K562 (cell line): ENCODE measurements around the gene AQP2. TPM values are rescaled to one million over a fixed set of nuclear protein-coding genes. Genes with fewer than 3 reads are reported as not detected.

Experiments
- JUND ChIP-seq, 2 experiments: IDR thresholded peaks; 2 replicates in 1 of 2; 3 replicates in 1 of 2; pipeline ENCODE4 v1.6.1; 2011; ENCODE audit warnings: borderline replicate concordance in 2 of 2, low read depth in 2 of 2, low read length in 2 of 2, improper control_type of control experiment in 1 of 2, missing biosample characterization in 1 of 2, missing genetic modification characterization in 1 of 2, missing genetic modification reagents in 1 of 2
- KAT8 ChIP-seq: fragments of 450-650 bp; IDR thresholded peaks from 2 replicates; pipeline ENCODE4 v1.6.1; 2016; ENCODE audit warnings: low read depth, mild to moderate bottlenecking
- POLR3G ChIP-seq: IDR thresholded peaks from 2 replicates; pipeline ENCODE4 v1.6.1; 2011; ENCODE audit not compliant: insufficient read length, insufficient replicate concordance; ENCODE audit errors: extremely low read depth
- PRDM10 ChIP-seq: fragments of 450-650 bp; IDR thresholded peaks from 2 replicates; pipeline ENCODE4 v1.6.1; 2018; ENCODE audit not compliant: partially characterized antibody
- RAD21 ChIP-seq, 2 experiments: fragments of 250-450 bp in 1 of 2; fragments of 450-650 bp in 1 of 2; sonication (Bioruptor Pico) in 1 of 2; formaldehyde crosslinking in 1 of 2; IDR thresholded peaks in 1 of 2; conservative IDR thresholded peaks in 1 of 2; 2 replicates each; pipeline versions ENCODE4 v1.4.0 to v1.8.0; 2020 to 2022; ENCODE audit warnings: mild to moderate bottlenecking in 2 of 2, moderate library complexity in 1 of 2
- RREB1 ChIP-seq: fragments of 250-450 bp; sonication (Bioruptor Pico); IDR thresholded peaks from 2 replicates; pipeline ENCODE4 v1.4.0; 2020
- SAFB ChIP-seq: fragments of 200-400 bp; formaldehyde crosslinking; IDR thresholded peaks from 2 replicates; pipeline ENCODE4 v1.6.1; 2017; ENCODE audit warnings: low read depth, low read length, borderline replicate concordance
- SRF ChIP-seq, 2 experiments: fragments of 250-450, 450-650 bp in 1 of 2; sonication (Bioruptor Pico) in 1 of 2; sonication (generic) in 1 of 2; formaldehyde crosslinking; IDR thresholded peaks; 2 replicates each; pipeline versions ENCODE4 v1.5.0 to v1.5.1; 2020 to 2022; ENCODE audit warnings: mild to moderate bottlenecking in 1 of 2, missing genetic modification reagents in 1 of 2
- TAF1 ChIP-seq: IDR thresholded peaks from 2 replicates; pipeline ENCODE4 v1.6.1; 2011; ENCODE audit warnings: mild to moderate bottlenecking, low read length, moderate library complexity; ENCODE audit not compliant: insufficient read depth, control insufficient read depth, severe bottlenecking; ENCODE audit errors: extremely low read depth
- TAF15 ChIP-seq: fragments of 200-400 bp; formaldehyde crosslinking; IDR thresholded peaks from 2 replicates; pipeline ENCODE4 v1.6.1; 2017; ENCODE audit warnings: mild to moderate bottlenecking, low read depth, low read length, moderate library complexity
- ZBTB49 ChIP-seq: sonication (generic); formaldehyde crosslinking; IDR thresholded peaks from 2 replicates; pipeline ENCODE4 v1.8.0; 2022; ENCODE audit warnings: missing genetic modification reagents, mild to moderate bottlenecking, borderline replicate concordance
- ZNF134 ChIP-seq: fragments of 250-450 bp; sonication (Bioruptor Pico); conservative IDR thresholded peaks from 2 replicates; pipeline ENCODE4 v1.4.0; 2020
- polyA plus RNA-seq, 8 experiments: library from polyadenylated mRNA; depleted of rRNA in 4 of 8; stranded (reverse) in 5 of 8; unstranded in 3 of 8; fragments of >200 nt; fragmentation: Nextera tagmentation in 2 of 8; fragmentation: Illumina TruSeq in 1 of 8; extraction: Ambion mirVana in 2 of 8; extraction: Trizol in 1 of 8; gene quantifications; 2 replicates each; pipeline versions ENCODE4 v1.2.1 to v1.2.3, GENCODE V29; 2011 to 2014; ENCODE audit warnings: inconsistent platforms in 1 of 8, missing spikeins in 1 of 8
- total RNA-seq, 7 experiments: library from RNA; depleted of rRNA in 6 of 7; stranded (reverse); fragments of >200 nt in 6 of 7; fragmentation: Illumina TruSeq in 2 of 7; extraction: Trizol in 2 of 7; gene quantifications; 2 replicates each; pipeline versions ENCODE4 v1.2.1 to v1.2.3, GENCODE V29; 2011 to 2021; ENCODE audit warnings: low replicate concordance in 1 of 7

AQP2 gene
- total and polyA plus RNA-seq, 9 of the 15 experiments (the other 6 are each of a cell fraction or from before 2014, with no cell fraction given) = not detected

- TF ChIP-seq TAF15 (no peak), PRDM10 (peak; percentile 34), RREB1 (CRISPR knock-in tag) (0 out of 2 replicates have a peak, but pooled peaks have one; percentile 18), RAD21 (CRISPR knock-in tag; conservative IDR thresholded peaks at IDR 0.05 in 1 of 2, IDR thresholded peaks at IDR 0.05 in 1 of 2) (peak; percentile 87 to 93), KAT8 (no peak), SAFB (peak; percentile 77; the same call in 1 of the 2 replicates), ZNF134 (CRISPR knock-in tag) (no peak), ZBTB49 (CRISPR knock-in tag) (no peak), JUND (IDR thresholded peaks at IDR 0.05; ENCODE audit: borderline replicate concordance, low read depth, low read length) (peak; percentile 40; the same call in 1 of the 2 replicates), JUND (tag; IDR thresholded peaks at IDR 0.05; ENCODE audit: borderline replicate concordance, low read depth, low read length) (no peak; the same call in 2 of the 3 replicates), POLR3G (no peak), TAF1 (no peak), SRF (CRISPR knock-in tag; IDR thresholded peaks at IDR 0.05) (0 out of 4 replicates have a peak, but pooled peaks of 1 of the 2 experiments have one; percentile 63)
Measured at GRCh38 chr12:49967042-49967776, 16.7 kb downstream of the AQP2 start (continued).
